ENCODE data around the gene IFITM10. TPM values are rescaled to one million over a fixed set of nuclear protein-coding genes. Genes with fewer than 3 reads are reported as not detected.

IFITM10 gene
- 0.18 TPM for polyA plus RNA-seq (2013, experiment 1 of 2; ENCODE audit: insufficient read length)
- polyA plus RNA-seq (2013, experiment 2 of 2; ENCODE audit: insufficient read length), result 0.43 TPM

DNA sequence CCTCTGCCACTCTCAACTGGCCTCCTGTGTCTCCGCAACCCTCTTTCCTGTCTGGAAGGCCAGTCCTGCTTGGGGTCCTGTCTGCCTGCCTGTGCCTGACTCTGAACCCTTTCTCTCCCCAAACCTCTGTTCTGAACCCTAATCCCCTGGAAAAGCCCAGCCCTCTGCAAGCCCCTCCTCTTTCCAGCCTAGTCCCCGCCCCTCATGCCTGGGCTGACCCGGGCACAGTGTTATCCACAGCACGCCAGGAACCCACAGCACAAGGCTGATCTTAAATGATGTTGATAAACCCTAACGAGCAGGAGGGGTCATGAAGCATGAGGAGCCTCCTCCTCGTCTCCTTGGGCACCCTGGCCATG, at the start of gene IFITM10:
IFITM10 (minus strand) TSS at position 115 of the 359 bp plus-strand sequence. CDS start 153 bp downstream, outside the sequence.
- DNase-seq, result no peak

DNA sequence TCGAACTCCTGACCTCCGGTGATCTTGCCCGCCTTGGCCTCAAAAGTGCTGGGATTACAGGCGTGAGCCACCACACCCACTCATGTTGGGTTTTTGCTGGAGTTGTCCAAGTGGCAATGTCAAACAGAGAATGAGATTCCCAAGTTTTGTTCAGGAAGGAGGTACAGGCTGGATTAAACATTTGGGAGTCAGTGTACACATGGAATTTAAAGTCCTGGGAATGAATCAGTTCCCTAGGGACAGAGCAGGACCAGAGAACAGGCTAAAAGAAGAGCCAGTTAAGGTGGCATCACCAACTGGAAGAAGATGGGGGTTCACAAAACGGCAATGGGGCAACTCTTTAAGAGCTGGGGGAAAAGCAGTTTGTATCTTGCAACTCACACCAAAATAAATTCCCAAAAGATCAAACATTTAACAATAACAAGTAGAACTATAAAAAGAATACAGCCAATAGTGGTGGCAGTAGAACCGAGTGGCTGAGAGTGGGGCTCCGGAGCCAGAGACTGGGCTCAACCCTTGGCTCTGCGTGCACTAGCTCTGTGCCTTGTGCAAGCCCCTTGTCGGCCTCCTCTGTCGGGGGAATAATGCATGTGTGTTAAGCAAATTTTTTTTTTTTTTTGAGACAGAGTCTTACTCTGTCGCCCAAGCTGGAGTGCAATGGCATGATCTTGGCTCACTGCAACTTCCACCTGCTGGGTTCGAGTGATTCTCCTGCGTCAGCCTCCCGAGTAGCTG, 47.2 kb upstream of the IFITM10 start:
- DNase-seq, result no peak

DNA sequence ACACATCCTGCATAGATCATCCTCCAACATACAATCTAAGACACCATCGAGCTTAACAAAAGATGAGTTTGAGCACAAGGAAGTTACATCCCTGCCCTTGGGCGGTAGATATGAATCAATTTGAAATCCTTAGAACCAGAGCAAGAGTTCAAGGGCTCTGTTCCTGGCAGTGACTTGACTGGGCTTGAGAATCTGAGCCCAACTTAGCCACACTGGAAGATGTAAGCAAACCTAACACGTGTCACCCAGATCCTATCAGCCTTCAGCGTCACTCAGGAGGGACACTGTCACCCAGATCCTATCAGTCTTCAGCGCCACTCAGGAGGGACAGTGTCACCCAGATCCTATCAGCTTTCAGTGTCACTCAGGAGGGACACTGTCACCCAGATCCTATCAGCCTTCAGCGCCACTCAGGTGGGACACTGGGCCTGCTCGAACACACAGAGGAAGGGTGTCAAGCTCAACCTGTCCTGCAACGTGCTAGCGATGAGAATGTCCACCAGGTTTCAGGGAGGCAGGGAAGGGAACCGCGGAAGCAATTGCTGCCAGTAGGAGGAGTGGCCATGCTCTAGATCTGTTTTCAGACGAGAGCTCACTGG, 46.1 kb upstream of the IFITM10 start:
- DNase-seq, result no peak

DNA sequence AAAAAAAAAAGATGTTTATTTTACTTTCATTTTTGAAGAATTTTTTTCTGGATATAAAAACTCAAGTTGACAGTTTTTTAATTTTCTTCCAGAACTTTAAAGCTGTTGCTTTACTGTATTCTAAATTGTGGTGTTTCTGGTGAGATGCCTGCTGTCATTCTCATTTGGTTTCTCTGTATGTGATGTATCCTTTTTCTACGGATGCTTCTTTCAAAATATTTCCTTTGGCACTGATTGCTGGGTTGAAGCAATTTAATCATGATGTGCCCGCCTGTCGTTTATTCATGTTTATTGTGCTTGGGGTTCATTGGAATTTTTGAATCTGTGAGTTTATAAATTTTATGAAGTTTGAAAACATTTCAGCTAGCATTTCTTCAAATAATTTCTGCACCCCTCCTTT, 42.7 kb upstream of the IFITM10 start:
- no peak for DNase-seq

DNA sequence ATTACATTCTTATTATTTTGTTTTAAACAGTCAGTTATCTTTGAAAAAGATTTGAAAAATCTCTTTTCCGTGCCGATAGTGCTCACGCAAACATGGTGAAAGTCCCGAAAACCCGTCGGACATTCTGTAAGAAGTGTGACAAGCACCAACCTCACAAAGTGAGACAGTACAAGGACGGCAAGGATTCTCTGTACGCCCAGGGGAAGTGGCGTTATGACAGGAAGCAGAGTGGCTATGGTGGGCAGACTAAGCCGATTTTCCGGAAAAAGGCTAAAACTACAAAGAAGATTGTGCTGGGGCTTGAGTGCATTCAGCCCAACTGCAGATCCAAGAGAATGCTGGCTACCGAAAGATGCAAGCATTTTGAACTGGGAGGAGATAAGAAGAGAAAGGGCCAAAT, 42.1 kb upstream of the IFITM10 start:
- no peak for DNase-seq

DNA sequence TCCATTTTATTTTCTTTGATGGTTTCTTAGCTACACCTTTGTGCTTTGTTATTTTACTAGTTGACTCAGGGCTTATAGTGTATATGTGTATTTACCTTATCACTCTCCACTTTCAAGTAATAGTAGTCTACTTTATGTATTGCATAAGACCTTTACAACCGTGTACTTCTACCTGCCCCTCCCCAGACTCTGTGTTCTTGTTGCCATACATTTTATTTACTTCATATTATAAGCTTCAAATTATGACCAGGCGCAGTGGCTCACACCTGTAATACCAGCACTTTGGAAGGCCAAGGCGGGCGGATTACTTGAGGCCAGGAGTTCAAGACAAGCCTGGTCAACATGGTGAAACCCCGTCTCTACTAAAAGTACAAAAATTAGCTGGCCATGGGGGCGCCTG, 41.5 kb upstream of the IFITM10 start:
- DNase-seq, result no peak

DNA sequence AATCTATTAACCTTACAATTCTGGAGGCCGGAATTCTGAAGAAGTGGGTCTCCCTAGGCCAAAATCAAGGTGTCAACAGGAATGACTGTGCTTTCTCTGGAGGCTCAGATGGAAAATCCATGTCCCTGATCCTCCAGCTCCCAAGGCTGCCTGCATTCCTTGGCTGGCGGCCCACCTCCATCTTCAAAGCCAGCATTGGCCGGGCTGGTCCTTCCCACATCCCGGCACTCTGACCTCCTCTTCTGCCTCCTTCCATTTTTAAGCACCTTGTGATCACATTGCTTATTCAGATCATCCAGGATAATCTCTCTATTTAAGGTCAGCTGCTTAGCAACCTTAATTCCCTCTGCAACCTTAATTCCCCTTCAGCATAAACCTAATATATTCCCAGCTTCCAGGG, 36.1 kb upstream of the IFITM10 start:
- DNase-seq, result no peak

DNA sequence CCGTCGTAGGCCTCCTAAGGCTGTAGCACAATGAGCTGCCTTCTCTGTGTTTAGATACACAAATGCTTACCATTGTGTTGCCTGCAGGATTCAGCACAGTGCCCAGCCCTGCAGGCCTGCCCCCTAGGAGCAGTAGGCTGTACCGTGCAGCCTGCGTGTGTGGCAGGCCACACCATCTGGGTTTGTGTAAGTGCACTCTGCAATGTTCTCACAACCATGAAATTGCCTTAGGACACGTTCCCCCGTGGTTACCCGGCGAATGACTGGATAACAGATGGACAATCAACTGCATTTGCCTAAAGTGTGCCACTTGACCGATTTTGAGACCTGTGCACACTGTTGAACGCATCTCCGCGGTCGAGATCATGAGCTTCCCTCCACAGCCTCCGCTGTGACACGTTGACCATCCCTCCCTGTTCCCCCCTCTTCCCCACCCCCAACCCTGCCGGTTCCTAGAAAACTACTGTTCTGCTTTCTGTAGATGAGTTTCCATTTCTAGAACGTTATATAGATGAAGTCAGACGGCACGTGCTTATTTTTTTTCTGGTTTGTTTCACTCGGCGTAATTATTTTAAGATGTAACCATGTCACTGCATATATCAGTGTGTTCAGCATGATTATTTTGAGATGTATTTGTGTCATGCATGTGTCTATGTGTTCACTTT, 35.5 kb upstream of the IFITM10 start:
- no peak for DNase-seq

DNA sequence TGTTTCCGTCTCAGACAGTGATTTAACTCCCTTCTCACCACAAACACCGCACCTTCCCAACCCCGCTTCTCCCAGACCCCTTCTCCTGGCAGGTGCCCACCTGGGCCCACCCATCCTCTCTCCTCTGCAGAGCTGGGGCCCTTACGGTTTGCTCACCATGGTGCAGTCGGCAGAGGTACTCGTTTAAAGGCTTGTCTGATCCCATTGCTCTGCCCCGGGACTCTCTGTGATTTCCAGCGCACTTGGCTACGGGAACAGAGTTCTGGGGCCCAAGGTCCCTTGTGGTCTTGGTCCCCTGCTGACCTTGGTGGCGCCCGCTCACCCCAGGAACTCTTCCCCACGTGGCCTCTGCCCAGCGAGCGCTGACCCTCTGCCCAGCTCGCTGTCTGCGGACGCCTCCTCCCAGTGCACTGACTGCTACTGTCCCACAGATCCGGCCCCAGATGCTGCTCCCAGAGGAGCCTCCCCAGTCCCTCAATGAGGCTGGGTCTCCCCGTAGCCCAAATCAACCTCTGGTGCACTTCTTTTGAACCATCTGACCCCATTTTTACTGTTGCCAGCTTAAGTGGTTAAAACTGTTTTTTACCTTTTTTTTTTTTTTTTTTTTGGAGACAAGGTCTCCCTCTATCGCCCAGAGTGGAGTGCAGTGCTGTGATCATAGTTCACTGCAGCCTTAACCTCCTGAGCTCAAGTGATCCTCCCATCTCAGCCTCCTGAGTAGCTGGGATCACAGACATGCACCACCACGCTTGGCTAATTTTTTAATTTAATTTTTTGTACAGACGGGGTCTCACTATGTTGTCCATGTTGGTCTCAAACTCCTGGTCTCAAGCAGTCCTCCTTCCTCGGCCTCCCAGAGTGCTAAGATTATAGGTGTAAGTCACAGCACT, 34.6 kb upstream of the IFITM10 start:
- no peak for DNase-seq

DNA sequence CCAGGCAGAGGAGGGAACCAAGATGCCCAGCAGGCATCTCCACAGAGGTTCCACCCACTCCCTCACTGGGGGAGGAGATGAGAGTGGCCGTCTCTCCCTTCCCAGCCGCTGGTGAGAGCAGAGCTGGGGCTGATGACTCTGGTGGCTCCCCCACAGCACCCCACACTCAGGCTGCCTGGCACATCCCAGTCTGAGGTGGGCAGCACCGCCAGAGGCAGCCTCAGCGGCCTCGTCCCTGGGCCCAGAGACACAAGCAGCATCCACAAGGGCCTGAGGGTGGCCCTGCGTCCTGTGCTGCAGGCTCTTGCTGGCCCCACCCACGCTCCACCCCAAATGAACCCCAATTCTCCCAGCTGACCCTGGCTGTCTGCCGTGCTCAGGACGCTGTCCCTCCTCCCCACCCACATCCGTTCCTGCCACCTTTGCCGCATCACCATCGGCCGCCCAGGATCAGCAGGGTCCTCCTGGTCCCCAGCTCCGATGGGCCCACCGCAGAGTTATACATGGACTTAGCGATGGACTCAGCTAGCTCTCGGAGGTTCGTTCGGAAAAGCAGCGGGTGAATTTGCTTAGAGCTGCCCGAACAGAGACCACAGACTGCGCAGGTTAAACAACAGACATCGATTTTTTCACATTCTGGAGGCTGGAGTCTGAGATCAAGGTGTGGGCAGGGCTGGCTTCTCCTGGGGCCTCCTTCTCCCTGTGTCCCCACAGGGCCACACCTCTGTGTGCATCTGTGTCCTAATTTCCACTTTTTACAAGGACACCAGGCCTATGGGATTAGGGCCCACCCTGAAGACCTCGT, 33.5 kb upstream of the IFITM10 start:
- no peak for DNase-seq

DNA sequence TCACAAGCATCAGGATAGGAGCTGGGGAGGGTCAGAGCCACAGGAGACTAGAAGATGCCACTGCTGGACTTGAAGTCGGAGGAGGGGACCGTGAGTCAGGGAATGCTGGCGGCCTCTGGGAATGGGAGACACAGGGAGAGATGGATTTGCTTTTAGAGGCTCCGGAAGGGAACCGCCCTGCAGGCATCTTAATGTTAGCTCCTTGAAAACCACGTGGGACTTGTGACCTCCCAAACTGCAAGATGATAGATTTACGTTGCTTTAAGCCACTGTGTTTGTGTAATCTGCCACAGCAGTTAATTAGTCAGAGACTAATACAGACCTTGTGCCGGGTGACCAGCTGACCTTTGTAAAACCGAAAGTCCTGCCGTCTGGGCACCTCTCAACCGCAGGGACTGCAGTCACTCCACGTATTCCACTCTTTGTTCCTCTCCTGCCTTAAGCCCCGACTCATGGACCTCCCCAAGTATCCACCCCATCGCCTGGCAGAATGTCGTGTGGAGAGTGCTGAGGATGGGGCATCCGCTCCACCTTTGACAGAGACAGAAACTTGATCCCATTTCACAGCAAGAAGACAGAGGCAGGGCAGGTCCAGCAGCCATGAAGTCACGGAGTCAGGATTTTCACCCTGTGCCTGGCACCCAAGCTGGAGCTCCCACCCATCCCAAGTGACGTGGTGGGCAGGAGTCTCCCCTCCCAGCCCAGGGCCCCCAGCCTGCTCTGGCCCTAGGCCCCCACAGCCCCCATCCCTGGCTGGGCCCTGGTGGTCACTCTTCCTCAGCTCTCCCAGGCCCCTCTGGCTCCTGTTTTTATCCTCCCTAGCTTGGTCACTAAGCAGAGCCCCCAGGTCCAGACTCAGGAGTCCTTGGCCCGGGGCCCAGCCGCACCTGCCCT, 32.7 kb upstream of the IFITM10 start:
- DNase-seq, result peak; percentile 40

DNA sequence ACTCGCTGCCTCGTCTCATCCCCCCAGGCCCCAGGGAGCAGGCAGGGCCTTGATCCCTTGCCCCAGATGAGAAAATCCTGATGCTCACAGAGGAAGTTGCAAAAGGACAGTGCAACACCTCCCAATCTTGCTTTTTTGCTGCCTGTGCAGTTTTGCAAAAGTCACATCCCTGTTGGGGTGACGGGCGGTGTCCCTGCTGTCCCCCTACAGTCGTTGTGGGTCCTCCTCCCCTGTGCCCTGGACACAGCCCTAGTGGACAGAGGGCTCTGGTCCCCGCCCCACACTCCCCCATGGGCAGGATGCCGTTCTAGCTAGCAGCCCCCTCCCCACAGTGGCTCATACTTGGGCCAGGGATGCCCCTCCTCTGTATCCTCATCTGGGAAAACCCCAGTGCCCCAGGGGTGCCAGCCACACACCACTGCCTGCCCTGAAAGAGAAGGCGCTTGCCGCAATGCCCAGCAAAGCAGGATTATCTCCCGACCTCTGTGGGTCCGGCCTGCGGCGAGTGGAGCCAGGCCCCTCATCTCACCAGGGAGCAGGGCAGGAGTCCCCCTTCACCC, 31.7 kb upstream of the IFITM10 start:
- no peak for DNase-seq

DNA sequence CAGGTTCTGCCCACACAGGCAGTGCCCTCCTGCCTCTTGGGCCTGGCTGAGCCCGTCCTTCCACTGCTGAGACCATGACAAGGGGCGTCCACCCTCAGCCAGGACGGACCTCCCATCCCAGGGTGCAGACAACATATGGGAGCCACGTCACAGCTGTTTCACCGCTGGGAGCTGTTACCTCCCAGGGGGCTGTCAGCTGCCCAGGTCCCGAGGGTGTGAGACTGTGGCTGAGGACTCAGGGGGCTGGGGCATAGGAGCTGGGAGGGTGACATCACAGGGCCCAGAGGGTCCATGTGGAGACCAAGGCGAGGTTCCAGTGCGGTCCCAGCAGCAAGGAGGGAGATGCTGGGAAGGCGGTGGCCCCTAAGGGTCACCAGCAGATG, 31.2 kb upstream of the IFITM10 start:
- DNase-seq, result no peak

DNA sequence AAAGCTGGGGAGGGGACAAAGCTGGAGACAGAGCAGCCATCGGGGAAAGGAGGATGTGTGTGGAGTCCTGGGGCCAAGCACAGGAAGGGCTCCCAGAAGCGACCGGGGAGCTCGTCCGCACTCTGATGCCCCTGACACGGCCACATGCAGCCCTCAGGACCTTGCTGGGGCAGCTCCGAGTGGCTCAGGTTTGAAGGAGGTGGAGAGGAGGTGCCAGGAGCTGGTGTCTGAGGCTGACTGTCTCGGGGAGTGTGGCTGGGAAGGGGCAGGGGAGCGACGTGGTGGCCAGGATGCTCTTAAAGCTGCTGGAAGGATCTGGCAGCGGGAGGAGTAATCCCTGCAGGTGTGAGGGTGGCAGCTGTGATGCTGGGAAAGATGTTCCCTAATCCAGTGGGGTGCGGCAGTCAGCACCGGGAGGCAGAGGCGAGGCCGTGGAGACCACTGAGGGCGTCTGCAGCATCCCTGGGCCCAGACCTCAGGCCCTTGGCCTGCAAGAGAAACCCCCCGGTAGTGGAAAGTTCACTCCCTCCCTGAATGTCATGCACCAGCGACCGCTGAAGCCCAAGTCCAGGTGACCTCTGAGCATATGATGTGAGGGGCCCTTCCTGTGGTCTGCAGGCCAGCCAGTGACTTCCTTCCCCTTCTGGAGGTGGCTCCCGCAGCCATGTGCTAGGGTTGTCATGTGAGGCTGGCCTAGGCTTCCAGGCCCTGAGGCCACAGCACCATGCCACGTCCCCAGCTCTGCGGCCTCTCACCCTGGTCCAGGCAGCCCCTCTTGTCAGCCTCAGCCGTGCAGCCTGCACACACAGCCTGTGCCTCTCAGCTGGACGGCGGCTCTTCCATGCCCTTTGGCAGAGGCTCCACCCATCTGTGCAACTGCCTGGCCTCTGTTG, 30.6 kb upstream of the IFITM10 start:
- DNase-seq, result no peak

DNA sequence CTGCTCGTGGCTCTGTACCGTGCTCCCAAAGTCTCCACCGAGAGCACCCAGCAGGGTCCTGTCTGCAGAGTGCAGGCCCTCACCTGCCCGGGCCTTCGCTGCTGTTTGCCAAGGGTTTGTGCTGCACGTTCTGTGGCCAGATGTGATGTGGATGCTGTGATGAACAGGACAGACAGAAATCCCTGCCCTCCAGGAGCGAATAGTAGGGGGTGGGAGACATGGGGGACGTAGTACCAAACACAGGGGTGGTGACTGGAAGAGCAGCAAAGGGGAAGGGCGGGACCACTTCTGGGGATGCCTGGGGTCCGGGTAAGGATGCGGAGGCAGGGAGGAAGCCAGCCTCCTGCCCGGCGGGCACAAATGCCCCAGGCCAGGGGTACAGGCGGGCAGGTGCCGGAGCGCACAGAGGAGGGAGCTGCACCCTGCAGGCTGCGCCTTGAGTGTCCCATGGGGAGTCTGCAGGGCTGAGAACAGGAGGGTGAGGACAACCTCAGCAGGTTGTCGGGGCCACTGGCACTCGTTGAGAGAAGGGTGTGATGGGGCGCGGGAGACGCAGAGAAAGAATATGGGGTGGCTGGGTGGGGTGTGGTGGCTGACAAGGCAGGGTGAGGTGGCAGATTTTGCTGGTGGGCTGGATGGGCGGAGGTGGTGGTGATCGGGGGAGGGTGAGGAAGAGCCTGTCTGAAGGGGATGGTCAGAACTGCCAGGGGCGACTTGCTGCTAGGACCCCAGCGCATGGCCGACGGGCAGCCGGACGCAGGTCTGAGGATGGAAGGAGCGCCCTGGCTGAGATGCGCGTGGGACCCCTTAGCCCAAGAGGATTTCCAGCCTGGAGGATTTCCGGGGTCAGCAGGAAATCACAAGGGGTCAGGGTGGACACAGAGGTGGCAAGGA, 29.7 kb upstream of the IFITM10 start:
- no peak for DNase-seq

DNA sequence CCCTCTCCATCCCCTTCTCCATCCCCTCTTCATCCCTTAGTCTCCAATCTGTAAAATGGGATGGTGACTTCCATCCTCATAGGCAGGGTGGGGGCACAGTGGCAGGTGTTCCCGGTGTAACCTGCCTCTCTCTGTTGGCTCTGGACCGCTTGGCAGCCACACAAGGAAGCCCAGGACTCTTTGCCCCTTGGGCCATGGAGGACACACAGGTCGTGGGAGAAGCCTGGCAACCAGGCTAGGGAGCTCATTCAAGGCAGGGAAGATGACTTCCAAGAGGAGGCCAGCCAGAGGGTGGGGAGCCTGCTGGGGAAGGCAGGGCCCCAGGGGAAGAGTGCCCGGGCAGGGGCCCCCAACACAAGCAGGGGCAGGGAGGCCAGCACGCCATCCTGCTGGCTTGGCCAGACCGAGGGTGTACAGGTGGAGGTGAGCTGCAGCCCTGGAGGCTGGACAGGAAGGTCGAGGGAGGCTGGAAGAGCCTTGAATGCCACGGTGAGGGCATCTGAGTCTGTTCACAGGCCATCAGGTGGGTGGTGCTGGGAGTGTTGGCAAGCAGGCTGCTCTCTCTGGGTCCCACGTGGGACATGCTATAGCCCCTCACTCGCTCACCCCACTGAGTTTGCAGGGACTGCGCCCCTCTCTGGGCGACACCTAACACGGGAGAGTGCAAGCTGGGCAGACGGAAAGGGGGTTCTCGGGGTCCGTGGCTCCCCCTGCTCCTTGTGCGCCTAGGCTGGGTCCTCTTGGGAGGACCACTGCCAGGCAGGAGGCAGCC, 28.8 kb upstream of the IFITM10 start:
- no peak for DNase-seq

DNA sequence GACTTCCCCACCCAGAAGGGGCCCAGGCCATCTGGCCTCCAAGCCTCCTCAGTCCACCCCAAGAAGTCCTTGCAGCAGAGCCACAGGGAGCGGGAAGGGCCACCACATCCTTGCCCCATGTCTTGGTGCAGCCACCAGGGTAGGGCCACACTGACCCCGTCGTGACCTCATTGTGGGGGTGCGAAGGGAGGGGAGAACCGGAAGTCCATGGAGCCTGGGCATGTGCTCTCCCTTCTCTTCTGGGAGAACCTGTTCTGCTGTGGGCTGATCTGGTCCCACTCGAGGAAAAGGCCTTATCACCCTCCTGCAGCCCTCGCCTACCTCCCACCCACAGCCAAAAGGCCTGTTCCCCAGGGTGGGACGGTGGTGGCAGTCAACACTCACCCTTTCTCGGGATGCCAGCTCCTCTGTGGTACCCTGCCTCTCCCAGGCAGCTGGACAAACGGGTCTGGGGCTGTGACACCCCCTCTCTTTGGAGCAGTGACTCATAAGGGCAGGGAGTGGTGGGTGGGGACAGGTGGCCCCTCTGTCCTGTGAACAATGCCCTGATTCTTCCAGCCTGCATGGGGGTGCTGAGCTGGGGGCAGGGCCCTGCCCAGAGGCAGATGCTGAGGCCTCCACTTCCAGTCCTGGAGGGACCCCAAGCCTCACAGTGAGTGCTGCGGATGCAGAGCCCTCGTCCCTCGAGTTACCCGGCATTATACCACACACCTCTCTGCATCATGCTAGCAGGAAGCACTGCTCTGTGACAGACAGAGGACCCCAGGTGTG, 27.9 kb upstream of the IFITM10 start:
- DNase-seq, result no peak

All from fibroblast of skin of abdomen (primary cell).